Stimulated activated CD4-positive, alpha-beta T cell treated with anti-CD3 and anti-CD28 coated beads, Interleukin-12 subunit alpha, Interleukin-12 subunit beta, amount 100 ng/mL, for 24 hours (primary cell): ENCODE results near the gene OPCML.

ENCODE experiments used
- DNase-seq, 2 experiments: peaks; one replicate each; pipeline ENCODE4 v3.0.0-alpha.2; 2020; ENCODE audit warnings: low read depth in 2 of 2

The OPCML gene

DNA sequence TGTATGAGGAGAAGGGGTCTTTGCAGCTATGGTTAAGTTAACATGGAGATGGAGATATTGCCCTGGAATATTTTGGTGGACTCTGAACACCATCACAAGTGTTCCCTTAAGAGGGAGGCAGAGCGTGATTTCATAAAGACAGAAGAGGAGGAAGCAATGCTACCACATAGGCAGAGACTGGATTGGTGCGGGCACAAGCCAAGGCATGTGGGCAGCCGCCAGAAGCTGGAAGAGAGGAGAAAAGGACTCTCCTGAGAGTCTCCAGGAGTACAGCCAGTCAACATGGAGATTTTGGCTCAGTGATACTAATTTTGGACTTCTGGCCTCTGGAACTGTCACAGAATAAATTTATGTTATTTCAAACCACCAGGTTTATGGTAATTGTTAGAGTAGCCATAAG is 231.6 kb downstream of the OPCML start:
- DNase-seq: no peak

DNA sequence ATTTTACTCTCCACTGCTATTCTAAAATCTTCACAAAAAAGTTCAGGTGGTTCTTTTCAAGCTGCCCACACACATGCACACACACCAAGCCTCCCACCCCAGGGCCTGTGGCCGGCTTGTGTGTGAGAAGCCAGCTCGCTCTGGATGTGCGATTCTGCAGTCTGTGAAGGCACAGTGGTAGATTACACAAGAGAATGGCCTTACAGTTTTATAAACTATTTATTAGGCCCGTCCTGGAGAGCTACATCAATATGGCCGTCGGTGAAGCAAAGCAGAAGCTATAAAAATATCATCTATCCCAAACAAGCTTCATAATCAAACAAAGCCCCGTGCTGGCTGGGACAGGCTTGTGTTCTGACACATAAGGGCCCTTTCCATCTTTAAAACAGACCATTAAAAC is 240.5 kb downstream of the OPCML start:
- DNase-seq: no peak

DNA sequence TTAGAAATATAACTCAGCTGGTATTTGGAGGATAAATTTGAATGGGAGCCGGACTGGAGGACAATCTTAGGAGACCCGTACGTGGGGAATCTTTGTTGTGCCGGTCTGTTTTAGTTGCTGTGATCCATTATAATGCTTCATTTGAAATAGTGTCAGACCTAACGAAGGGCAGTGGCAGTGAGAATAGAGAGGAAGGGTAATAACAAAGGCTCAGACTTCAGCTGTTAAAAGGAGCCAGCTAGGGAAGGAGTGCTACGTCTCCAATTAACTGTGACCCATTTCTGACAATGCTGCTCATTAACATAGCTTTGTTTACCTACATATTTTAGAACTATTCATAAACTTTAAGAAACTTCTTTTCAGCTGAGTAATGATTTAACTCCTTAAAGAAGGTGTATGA is 246.9 kb downstream of the OPCML start:
- no peak for DNase-seq

DNA sequence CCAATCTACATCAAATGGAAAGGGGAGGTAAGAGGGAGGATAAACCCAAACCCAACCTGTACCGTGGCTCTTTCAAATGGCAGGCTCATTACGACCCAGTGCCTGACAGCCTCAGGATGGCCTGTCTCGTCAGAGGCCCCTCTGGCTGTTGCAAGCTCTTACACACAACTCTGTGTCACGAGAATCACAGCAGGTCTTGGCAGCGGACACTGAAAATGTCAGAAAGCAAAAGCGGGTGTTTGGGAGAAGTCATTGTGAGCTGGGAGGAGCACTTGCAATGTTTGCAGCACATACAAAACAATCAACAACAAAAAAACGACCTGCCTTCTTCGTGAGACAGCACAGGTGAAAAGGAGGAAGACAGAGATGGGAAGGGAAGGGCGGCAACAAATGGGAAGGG is 248.1 kb downstream of the OPCML start:
- DNase-seq: no peak

DNA sequence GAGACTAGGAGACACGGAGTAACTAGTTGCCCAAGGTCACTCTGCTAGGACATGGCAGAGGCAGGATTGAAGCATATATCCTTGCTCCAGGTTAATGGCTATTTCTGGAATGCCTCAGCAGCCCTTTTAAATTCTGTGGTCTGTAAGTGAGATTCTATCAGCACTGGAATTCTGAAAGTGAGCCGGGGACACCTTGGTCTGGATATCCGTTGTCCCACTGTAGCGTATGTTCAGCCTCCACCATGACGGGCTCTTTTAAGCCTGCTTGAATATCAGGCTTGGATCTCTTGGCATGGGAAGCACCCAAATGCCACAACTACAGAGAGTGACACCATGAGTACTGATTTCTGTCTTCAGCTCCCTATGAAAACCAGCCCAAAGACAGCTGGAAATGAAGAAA is 254.4 kb downstream of the OPCML start:
- DNase-seq: no peak

DNA sequence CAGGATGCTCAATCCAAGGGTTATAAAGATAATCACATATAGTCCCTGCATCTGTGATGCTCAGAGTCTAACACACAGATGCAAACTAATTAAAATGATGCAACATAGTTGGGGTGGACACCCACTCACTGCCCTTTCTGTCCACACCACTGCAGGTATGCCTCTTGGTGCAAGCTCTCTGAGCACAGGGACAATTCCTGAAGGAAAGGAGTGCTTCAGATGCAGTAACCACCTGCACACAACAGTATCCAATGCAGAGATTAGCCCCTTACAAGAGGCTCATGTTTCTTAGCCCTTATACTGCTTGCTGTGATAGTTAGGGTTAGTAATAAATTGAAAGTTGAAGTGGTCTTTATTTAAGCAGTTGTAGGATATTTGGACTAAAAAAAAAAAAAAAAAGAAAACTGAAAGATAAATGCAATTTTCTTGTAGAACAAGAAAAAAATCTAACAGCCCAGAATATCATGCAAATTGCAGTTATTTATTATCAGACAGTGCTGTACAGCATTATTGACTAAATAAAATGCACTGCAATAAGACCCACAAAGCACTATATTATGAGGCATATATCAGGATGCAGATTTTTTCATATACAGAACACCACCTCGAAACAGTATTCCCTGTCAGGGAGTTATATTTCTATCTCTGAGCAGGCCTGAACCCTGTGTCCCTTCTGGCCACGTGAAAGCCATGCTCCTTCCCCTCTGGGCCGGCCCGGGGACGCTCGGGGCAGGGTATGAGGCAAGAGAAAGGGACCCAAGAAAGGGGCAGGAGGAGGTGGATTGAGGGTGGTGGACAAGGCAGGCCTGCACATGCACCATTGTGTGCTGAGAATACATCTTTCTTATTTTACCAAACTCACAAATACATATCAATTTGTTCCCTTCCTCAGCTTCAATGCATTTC is 260.2 kb downstream of the OPCML start:
- DNase-seq: no peak

DNA sequence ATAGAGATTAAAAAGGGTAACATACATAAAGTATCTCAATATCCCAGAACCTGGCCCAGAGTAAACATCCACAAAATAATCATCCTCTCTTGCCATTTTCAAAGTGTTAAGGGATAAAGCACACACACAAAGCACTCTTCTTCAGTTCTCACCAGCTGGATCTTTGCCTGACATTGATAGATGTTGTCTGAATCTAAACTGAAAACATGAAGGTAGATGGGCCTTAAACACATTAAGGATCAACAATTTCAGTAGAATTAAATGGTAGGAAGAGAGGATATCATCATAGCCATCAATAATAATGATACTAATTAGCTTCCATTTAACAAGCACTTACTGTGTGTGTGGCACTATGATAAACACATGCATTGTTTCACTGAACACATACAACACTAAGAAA is 261.1 kb downstream of the OPCML start:
- DNase-seq: no peak

DNA sequence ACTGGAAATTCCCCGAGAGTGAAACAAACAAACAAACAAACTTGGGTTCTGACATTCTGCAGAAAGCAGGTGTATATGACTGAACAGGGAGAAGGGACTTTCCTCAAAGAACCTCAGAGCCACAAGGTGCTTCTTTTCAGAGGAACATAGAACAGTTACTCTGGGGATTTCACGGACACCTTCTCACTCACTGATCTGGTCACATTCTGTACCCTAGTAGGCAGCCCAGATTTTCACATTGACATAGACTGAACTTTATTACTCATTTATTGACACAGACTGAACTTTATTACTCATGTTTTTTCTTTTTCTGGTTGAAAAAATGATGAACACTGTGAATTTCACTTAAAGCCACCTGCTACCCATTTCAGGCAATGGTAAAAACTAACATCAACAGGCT is 263.0 kb downstream of the OPCML start:
- no peak for DNase-seq

DNA sequence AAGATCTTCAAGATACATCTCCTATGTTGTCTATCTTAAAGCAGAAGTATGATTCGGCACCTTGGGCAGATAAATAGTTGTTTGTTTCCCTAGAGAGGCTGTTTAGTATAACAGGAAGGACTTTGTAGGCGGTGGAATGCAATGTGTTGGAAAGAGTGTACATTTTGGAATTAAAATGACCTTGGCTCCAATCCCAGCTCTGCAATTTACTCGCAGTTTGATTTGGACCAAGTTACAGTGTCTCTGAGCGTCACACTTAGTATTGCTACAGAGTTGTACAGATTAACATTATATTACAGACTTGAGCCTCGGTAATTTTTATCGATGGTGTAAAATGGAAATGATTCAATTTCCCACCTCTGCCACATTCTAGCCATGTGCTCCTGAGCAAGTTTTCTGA is 265.3 kb downstream of the OPCML start:
- no peak for DNase-seq

DNA sequence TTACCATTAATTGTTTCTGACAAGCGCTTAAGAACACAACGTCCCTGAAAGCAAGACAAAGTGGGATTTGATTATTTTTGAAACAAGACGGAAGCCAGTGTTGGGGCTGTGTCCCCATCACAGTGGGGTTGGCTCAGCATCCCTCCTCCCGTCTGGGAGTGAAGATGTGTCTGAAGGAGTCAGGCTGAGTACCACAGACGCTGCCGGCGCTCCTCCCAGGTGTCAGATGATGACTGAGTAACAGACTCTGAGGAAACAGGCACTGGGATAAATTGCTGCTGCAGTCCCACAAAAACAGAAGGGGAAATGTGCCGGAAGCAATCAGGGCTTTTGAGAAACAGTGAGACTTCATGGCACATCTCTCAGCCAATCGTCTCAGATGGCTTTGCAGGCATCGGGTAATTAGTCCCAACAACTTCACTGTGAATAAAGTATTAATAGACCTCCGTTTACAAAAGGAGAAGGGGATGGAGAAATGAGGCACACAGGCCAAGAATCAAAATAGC is 266.7 kb downstream of the OPCML start:
- DNase-seq: no peak

DNA sequence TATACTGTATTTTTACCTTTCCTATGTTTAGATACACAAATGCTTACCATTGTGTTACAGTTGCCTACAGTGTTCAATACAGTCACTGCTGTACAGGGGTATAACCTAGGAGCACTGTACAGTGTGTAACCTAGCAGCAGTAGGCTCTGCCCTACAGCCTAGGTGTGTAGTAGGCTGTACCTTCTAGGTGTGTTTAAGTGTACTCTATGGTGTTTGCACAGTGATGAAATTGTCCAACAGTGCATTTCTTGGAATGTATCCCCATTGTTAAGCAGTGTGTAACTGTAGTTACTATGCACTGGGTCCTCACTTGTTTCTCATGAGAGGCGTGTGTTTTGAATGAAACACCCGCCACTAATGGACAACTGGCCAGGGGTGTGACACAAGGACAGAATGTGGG is 269.0 kb downstream of the OPCML start:
- no peak for DNase-seq

DNA sequence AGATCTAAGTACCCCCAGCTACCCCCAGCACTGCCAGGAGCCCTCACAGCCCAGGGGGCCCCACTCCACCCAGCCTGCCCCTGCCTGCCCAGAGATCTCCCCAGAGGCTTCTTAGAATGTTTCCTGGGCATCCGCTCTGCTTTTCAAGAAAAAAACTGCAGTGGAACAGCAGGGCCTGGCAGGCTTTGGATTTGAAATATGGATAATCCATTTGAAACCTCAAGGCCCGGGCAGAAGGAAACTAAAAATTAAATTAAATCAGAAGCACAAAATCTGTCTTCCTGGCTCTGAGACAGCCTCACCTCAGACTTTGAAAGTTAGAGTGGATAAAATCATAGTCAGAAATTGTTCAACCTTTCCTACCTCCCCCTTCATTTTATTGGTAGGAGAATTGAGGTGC is 273.6 kb downstream of the OPCML start:
- DNase-seq: no peak

DNA sequence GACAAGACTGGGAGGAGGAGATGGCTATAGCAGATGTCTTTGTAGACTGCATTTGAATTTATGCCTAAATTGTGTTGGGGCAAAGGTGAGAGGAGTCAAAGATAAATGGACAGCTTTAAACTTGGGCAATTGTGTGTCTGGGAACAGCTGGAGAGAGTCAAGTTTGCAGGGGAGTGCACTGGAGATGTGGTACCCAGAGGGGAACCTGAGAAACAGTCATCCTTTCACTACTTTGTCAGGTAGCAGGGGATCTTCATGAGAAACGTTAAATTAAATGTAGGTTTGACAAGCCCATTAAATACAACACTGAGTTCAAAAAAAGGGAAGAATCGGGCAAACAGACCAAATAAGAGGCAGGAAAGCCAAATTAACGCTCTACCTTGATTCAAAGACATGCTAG is 277.7 kb downstream of the OPCML start:
- no peak for DNase-seq

DNA sequence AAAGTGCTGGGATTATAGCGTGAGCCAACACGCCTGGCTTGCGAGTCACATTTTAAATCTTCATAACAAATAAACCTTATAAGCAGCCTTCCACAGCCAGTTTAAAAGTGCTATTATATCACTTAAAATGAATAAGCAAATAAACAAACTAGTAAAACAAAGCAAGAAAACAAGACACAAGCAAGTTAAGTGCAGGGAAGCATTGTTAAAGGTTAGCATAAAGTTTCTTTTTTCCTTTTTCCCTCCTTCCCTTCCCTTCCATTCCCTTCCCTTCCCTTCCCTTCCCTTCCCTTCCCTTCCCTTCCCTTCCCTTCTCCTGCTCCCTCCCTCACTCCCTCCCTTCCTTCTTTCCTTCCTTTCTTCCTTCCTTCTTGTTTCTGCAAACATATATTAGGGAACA is 278.7 kb downstream of the OPCML start:
- no peak for DNase-seq

DNA sequence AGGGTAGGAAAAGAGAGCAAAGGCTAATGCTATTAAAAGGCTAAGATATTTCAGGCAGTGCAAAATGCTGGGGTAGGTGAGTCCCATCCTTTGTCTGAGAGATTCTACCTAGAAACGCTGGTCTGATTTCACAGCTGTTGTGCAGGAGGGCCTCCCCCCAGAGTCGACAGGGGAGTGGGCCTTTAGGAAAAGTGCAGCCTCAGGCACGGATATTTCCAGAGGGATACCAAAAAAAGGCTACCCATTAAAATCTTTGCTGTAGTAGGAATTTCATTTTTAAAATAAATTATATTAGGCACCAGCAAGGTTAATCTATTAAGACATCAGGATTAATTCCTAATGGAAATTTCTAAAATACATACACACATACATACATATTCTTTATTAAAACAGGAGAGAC is 280.5 kb downstream of the OPCML start:
- no peak for DNase-seq

DNA sequence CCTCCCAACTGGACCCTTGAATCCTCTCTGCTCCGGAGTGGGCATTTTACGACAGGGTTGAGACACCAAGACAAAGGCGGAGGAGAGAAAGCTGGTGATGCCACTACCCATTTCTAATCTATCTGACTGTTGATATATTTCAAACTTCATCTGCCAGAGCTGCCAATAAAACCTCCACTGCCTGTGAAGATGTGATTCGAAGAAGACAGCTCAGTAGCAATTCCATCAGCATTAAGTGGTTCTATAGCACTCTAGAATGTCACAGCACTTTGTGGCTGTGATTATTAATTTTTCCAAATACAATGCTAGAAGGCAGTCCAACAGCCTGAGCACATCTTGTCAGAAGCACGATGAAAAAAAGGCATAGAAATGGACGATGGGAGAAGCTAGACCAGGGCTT is 282.8 kb downstream of the OPCML start:
- DNase-seq: no peak

DNA sequence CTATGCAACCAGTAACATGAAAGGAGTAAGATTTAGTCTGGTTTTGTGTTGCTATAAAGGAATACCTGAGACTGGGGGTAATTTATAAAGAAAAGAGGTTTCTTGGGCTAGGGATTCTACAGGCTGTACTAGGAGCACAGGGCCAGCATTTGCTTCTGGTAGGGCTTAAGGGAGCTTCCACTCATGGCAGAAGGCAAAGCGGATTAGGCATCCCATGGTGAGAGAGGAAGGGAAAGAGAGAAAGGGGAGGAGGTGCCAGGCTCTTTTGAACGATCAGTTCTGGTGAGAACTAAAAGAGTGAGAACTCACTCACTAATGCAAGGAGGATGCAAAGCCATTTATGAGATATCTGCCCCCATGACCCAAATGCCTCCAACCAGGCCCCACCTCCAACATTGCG is 283.2 kb downstream of the OPCML start:
- DNase-seq: no peak

DNA sequence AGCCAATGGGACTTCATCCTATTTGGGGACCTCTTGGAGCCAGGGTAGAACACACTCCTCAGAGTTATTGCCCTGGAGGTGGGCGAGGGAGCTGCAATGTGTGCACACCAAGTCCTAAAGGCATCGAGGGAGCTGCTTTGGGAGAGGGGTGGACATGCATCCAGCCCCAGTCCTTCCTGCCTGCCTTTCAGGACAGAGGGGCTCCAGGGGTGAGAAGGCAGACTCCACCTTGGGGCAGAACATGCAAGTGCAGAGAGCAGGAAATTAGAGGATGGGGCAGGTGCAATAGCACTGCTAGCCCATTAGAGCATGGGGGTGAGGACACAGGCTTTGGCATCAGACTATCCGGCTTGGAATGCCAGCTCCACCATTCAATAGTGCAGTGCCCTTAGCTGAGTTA is 288.5 kb downstream of the OPCML start:
- DNase-seq: no peak

DNA sequence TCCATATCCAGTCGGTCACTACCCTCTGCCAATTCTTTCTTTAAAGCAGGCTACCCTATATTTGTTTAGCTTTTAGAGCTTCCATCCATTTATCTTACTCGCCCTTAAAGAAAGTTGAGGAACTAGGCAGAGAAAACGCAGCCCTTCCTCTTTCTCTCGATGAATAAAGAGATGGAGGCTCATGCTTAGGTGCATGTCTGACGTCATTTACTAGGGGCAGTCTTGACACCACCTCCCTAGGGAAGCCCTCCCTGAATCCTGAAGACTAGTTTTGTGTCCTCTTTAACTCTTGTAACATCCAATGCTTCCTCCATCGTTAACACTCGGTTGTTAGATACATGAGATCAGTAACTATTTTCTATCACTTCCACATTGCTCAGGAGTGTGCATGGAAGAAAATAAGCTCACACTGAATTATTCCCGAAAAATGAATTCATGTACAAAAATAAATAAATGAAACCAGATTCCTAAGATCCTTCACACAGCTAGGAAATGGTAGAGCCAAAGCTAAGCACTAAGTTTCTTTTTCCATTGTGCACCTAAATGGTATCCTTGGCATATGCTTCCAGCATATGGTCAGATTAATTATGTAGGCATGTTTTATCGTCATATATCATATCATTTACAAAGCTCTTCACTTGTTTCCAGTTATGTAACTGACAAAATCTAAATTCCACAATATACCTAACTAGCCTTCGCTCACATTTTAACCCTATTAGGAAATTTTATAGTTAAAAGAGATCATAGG is 291.2 kb downstream of the OPCML start:
- DNase-seq: no peak

DNA sequence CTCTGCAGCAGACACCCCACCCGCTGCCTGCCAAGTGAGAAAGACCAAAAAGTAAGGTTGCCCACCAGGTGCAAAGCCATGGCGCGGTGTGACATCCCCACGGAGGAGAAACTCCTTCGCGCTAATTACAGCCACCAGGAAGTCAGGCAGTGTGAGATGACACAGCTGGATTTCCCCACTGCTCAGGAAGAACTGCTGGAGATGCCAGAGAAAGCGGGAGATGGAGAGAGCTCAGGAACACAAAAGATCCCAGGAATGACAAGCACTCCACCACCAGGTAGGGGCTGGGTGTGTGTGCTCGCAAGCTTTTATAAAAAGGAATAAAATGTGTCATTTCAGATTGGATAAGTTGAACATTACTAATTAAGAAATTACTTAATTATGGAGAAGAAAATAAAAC is 292.7 kb downstream of the OPCML start:
- no peak for DNase-seq

DNA sequence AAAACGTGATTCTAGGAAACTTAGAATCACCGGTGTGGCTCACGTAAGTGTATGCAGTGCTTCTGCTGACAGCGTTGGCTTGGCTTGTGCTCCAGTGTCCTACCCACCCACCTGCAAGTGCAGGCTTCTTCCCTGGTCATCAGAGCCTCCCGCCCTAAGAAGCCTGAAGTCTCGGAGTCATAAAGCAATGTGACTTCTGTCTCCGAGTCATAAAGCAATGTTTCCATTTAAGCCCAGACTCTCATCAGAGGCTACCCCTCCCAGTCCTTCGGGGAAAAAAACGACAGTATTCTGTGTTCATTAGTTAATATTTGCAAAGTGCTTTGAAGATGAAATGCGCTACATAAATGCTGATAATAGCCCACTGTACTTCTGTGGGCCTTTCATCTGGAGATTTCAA is 293.8 kb downstream of the OPCML start:
- no peak for DNase-seq

DNA sequence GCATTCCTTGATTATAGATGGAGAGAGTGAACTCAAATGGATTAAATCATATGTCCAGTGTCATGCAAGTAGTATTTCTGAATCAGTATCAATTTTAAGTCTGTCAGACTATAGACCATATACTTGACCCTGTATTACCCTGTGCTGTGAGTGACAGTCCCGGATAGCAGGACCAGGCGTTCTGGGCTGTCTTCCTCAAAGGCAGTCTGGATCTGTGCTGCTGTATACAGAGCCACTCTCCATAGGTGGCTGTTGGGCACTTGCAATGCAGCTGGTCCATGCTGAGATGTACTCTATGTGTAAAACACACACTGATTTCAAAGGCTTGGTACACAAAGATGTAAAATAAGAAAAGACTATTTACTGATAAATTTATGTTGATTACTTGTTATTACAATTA is 294.3 kb downstream of the OPCML start:
- DNase-seq: no peak

DNA sequence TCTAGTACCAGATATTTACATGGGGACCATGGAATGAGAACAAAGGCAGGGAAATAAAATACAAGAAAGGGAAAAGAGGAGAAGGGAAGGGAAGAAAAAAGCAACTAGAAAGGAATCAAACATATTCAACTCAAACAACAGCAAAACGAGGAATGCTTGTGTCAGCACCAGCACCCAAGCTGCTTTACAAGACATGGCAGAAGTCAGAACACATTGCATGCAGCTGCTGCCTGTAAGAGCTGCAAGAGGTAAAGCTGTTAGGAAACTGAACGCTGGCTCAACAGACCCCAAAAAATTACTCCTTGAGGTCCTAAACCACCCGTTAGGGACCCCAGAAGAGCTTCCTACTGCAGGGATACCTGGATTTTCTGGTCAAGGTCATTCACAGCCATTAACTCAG is 296.9 kb downstream of the OPCML start:
- DNase-seq: no peak
